ENCODE data around the gene BIN1.
"Not testable (repeated sequence)": the region's sequence is repeated elsewhere in the genome, so short reads cannot be mapped to it uniquely, and the experiment has no call there.

Gene BIN1

DNA sequence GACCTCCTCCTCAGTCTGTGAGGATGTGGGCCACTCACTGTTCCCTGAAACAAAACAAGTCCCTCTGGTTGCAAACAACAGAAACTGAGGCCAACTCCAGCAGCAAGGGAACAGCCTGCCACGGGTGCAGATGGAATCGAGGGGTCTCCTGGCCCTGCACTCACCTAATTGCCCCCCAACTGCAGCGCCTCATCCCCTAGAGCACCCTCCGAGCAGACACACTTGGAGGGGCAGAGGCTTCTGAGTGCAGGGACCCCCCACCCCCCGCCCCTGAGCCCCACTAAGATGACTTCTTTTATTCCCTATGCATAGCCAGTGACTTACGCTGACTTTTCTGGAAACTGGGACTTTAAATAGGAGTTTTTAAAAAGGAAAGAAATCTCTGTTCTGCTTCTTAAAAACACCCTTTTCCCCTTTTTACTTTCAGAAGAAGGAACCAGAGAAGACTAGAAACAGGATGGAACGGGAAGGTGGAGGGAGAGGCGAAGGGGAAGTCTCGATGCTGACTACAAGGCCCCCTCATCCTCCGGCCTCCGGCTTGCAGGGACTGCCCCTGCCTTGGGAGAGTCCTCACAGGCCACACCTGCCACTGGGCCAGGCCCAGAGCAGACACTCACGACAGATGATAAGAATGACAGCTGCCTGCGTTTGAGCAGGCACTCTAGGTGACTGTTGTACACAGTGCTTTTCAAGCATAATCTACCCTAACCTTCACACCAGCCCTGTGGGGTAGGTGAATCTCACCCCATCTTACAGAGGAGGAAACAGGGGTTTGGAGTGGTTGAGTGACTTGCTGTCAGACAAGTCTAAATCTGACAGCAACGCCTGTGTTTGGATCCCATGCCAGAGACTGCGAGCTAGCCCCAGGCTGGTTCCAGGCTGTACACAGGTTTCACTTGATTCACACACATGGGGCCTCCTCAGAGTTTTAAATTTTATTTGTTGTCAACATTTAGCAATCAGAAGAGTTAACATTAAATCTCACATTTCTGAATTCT lies 28.2 kb upstream of the BIN1 start:
- DNase-seq (ENCODE audit: low read depth in 3 of 3, low spot score in 1 of 3) = no peak

DNA sequence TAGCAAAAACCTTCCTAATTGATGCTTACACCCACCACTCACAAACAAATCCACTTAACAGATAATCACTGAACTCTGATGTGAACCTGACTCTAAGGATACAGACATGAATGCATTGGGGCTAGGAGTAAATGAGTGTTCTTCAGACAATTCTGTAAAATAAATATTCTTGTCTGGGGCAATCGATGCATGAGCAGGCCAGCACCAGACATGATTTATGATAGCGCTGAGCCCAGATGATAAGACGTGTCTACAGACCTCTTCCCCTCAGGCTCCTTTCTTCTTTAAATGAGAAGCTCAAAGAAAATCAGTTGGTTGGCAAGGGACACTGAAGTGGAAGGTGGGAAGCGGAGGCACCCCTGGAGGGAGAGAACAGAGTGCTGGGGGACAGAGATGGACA lies 27.3 kb upstream of the BIN1 start:
- DNase-seq (ENCODE audit: low read depth in 3 of 3, low spot score in 1 of 3) = no peak

DNA sequence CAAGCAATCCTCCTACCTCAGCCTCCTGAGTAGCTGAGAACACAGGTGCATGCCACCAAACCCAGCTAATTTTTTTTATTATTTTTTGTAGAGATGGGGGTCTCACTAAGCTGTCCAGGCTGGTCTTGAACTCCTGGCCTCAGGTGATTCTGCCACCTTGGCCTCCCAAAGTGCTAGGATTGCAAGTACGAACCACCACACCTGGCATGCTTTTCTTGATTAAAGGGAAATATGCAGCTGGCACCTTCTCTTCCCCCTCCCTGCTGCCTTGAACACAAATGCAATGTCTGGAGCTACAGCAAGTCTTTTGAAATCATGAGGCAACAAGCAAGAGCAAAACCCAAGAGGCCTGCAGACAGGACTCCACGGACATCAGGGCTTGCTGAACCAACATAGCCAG lies 26.8 kb upstream of the BIN1 start:
- DNase-seq (ENCODE audit: low read depth in 3 of 3, low spot score in 1 of 3) = no peak

DNA sequence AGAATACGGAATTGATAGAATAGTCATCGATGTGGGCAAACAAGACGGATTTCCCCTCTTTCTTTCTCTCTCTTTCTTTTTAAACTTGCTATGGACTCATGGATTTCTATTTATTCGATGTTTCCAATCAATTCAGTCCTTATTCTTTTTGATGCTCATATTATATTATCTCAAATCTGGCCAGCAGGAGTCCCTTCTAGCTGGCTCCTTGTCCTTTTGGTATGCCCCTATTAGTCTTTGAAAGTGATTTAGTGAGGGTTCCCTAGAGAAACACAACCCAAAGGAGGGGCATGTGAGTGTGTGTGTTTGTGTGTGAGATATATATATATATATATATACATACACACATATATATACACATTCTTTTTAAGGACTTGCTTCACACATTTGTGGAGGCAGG lies 23.5 kb upstream of the BIN1 start:
- no peak for DNase-seq (ENCODE audit: low read depth in 3 of 3, low spot score in 1 of 3)

DNA sequence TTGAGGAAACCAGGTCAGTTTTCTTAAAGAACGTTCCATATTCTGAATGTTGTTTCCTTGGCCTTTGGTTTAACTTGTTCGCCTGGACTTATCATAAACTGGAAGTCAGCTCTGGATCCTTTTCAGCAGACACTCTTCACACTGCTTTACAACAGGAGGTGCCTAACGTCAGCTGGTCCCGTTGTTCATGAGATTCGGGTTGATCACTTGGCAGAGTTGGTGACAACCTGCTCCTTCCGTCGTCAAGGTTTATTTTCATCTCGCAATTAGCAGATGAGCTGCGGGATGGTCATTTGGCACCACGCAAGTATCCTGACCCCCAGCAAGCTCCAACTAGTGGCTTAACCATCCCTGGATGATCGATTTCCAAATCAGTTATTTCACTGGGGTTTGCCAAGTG lies 23.0 kb upstream of the BIN1 start:
- no peak for DNase-seq (ENCODE audit: low read depth in 3 of 3, low spot score in 1 of 3)

DNA sequence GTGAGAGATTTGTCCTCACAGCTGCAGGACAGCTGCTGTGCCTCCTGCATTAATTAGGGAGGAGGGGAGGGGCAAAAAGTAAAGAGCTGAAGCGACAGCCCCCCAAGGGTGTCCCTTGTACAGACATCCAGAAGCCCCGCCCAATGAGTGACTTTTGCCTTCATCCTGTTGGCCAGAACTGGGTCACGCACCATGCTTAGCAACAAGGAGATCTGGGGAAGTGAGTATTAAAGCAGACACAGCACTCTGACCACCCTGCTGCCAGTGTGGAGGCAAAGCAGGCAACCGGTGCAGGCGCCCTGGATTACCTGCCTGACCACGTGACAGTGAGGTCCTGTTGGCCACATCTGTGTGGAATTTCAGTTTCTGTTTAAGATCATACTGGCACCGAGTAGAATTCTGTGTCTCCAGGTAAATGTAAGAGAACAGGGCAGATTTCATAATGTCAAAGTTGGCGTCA lies 21.5 kb upstream of the BIN1 start:
- DNase-seq (ENCODE audit: low read depth in 3 of 3, low spot score in 1 of 3) = no peak

DNA sequence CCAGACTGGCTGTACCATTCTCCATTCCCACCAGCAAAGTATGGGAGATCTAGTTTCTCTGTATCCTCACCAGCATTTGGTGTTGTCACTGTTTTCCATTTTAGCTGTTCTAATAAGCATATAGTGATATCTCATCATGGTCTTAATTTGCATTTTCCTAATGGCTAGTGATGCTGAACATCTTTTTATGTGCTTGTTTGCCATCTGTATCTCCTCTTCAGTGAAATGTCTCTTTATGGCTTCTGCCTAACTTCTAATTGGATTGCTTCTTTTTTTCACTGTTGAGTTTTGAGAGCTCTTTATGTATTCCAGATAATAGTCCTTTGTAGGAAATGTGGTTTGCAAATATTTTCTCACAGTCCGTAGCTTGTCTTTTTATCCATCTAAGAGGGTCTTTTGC lies 18.9 kb upstream of the BIN1 start:
- no peak for DNase-seq (ENCODE audit: low read depth in 3 of 3, low spot score in 1 of 3)

DNA sequence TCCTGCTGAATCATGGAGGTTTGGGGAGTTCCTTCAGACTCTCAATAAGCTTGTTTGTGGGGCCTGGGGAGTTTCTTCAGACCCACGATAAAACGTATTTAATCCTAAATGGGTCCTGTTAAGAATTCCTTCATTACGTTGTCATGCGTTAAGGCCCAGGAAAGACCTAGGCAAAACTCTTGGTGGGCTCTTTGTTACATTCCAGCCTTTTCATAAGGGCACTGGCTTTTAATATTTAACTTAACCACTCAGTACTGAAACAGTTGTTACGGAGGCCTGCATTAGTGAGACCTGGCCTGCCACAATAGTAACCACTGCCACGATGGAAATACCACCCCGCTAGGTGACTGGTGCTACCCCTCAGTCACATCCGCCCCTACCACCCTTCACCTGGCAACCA lies 17.5 kb upstream of the BIN1 start:
- no peak for DNase-seq (ENCODE audit: low read depth in 3 of 3, low spot score in 1 of 3)

DNA sequence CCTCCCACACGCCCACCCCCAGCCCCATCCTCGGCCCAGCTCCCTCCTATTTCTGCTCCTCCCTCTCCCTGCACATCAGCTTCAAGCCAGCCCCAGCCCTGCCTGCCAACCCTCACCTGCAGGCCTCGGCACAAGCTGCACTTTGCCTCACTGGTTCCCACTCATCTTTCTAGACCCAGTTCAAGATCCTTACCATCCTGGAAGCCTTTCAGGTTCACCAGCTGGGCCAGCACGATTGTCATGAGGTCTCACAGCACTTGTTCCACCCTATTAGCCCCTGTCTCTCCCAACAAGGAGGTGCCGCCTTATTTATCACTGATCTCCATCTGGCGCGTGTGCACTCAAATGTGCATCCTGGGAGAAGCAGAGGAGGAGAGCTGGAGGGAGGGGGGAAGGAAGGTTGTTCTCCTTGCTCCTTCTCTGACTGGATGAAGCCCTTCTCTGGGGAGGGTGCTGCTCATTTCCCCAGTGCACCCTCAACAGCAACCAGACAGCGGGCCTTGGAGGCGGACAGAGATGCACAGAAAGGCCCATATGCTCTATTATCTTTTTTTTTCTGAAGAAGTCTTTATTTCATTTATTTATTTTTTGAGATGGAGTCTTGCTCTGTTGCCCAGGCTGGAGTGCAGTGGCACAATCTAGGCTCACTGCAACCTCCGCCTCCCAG lies 15.5 kb upstream of the BIN1 start:
- no peak for DNase-seq (ENCODE audit: low read depth in 3 of 3, low spot score in 1 of 3)

DNA sequence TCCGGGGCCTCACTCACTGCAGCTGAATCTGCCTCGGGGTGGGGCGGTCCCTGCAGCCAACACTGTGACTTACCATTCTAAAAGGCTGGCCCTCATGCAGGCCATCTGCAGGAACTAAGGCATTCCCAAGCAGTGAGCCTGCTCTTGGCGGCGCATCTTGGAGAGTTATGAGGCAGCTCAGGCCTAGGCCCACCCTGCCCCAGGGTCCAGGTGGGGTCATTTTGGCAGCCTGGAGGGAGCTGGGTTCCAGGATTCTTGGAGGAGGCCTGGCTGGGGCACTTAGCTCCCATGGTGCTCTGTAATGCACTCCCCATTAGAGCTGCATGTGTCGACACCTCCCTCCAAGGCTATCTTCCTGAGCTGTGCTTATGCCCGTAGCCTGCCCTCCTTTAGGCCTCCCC lies 14.8 kb upstream of the BIN1 start:
- DNase-seq (ENCODE audit: low read depth in 3 of 3, low spot score in 1 of 3) = no peak

DNA sequence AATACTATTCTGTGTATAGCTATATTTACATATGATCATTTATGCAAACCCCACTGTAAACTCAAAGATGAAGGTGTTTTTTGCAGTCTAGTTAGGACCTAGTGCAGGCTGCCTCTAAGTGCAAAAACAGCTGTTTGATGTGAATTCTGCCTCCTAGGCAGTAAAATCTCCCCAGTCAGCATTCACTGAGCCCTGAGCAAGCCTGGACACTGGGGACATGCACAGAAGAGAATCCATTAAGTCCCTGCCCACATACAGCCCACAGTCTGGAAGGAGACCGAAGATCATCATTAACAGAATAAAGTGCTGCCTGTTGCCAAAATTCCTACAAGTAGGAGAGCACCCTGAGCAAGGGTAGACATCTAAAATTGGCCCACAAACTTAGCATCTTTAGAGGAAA lies 14.4 kb upstream of the BIN1 start:
- no peak for DNase-seq (ENCODE audit: low read depth in 3 of 3, low spot score in 1 of 3)

DNA sequence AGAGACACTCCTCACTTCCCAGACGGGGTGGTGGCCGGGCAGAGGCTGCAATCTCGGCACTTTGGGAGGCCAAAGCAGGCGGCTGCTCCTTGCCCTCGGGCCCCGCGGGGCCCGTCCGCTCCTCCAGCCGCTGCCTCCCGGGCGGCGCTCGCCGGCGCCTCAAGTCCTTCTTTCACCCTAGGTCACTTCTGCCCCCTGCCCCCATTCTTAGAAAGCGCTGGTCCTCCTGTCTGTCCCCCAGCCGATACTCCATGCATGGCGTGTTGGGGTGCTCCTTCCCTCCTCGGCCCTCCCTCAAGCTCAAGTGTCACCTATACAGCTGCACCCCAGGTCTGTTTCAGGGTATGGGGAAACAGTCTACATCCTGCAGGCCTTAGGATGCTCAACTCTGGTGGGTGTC lies 13.5 kb upstream of the BIN1 start:
- not testable (repeated sequence) for DNase-seq (ENCODE audit: low read depth in 3 of 3, low spot score in 1 of 3)

DNA sequence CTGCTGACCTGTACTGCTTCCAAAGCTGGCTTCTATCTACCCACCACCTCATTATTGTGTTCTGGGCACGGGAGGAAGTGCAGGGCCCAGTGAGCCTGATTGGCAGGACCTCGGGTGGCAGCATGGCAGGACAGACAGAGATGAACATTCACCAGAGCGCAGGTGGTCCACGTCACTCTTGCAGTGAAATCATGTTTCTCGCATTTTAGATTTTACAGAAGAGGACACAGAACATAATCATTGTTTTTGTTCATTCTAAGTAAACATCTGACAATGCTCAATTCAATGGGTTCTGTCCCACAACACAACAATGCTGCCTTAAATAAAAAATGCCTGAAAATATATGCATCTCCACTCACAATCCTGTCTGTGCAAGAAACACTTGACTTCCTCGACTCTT lies 11.5 kb upstream of the BIN1 start:
- DNase-seq (ENCODE audit: low read depth in 3 of 3, low spot score in 1 of 3) = no peak

DNA sequence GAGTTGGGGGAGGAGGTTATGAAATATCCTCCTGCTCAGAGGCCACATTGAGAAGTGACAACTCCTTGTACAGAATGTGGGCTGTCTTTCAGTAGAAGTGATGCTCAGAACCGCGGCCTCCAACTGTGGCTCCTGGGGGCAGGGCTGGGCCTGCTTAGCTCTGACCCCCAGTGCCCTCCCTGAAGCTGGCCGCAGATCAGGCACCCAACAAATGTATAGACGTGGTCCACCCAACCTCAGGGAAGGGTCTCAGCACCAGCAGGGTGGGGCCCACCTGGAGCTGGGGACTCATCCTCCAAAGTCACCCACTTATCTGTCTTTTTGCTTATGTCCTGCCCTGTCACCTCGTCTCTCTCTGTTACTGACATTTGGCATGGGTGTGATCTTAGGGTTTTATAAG lies 11.1 kb upstream of the BIN1 start:
- DNase-seq (ENCODE audit: low read depth in 3 of 3, low spot score in 1 of 3) = no peak

DNA sequence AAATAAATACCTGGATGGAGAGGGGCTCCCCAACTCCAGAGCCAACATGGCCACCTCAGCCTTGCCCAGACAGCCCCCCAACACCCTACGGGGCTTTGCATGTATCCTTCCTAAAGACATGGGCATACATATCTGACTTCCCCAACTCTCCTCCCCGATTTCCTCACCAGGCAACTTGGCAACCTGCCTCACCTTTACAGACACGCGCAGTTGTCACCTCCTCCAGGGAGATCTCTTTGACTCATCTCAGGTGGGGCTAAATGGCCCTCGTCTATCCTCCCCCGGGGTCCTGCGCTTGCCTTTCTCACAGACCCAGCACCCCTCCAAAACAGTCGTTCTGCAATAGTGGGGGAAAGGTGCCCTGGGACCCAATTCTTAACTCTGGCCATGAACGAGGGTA lies 10.6 kb upstream of the BIN1 start:
- no peak for DNase-seq (ENCODE audit: low read depth in 3 of 3, low spot score in 1 of 3)

DNA sequence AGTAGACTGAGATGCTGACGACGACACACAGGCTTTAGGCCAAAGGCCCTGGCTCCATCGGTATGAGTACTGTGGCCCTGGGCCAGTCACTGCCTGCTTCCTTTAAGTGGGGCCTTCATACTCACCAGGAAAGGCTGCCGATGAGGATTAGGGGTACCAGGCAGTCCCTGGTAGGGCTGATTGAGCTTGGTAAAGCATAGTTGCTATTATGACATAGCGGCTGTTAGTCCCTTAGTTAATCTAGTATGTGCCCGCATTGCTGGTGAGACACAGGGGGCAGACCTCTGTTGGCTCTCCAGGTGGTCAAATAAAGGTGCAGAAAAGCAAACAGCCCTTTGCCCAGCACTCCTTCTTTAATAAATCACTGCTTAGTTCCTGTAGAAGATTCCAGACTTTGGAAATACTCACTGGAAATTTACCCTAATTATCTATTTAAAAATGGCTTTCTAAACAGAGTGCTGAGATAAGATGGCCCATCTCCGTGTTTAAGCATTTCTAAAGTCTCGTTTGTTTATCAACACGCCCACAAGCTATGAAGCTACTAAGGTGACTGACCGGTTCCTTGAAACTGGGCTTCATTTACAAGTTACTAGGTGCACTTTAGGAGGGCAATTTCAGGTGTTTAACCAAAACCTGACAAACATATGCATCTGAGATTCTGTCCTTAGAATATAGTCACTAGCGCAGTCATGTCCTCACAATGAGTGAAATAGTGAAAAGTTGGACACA lies 8.7 kb upstream of the BIN1 start:
- no peak for DNase-seq (ENCODE audit: low read depth in 3 of 3, low spot score in 1 of 3)

DNA sequence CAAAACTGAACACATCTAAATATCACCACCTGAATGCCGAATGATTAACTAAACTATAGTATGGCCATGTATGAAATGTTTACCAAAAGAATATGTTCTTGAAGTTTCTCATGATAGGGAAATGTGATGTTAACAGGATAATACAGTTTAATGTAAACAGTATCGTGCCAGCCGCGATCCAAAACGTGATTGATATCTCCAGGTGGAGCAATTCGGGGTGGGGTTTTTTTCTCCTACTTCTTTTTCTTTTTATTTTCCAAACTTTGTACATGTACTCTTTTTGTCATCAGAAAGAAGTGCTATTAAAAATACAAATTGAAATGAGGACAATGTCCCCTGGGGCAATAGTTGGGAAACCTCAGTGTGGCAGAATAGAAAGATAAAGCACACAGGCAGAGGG lies 4.0 kb upstream of the BIN1 start:
- no peak for DNase-seq (ENCODE audit: low read depth in 3 of 3, low spot score in 1 of 3)

DNA sequence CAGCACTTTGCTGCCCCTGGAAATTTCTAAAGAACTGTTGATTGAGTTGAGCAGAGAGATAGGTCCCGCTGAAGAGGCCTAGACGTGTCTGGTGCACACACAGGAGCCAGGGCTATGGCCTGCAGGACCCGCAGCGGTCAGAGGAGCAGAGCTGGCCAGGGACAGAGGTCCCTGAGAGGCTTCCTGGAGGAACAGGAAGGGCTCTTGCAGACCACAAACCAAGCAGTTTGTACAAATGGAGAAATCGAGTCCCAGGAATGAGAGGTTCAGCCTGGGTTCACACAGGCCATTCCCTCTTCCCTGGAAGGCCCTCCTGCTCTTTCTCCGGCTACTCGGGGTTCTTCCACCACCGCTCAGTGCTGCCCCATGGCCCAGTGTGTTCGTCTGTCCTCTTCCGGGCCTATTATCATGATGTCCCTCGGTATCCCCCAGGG lies 1.2 kb upstream of the BIN1 start:
- no peak for DNase-seq (ENCODE audit: low read depth in 3 of 3, low spot score in 1 of 3)

DNA sequence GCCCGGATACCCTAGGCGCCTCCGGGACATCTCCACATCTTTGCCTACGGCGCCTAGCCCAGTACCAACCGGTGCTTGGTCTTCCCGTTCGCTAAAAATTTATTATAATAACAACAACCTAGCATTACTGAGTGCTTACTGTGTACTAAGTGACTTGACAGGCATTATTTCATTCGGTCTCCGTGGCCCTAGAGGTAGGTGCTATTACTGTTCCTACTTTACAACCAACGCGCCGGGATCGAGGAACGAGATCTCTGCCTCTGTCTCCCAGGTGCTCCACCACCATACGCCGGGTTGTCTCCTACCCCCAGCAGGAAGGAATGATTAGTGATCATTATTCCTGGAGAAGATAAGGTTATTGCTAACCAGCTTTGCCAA lies 657 bp upstream of the BIN1 start:
- DNase-seq (ENCODE audit: low read depth in 3 of 3, low spot score in 1 of 3) = no peak

DNA sequence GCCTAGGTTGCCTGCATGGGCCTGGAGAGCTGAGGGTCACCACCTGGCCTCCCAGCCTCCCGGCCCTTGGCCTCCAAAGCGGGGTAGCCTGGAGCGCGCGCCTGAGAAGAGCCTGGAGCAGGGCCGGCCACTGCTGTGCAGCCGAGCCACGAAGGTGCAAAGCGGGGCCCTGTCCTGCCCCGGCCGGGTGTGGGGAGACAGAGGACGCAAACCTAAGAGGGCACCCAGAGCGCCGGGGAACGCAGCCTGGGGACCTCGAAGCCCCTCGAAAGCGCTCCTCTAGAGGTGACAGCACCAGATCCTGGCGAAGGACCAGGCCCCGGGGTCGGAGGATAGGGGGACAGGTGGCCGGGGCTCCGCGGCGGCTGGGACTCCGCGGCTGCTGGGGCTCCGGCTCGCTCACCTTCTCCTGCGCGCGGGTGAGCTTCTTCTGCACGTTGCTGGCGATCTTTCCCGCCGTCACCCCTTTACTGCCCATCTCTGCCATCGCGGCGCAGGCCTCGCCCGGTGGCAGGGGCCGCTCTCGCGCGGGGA lies 430 bp downstream of the BIN1 start:
- DNase-seq (ENCODE audit: low read depth in 3 of 3, low spot score in 1 of 3) = no peak

DNA sequence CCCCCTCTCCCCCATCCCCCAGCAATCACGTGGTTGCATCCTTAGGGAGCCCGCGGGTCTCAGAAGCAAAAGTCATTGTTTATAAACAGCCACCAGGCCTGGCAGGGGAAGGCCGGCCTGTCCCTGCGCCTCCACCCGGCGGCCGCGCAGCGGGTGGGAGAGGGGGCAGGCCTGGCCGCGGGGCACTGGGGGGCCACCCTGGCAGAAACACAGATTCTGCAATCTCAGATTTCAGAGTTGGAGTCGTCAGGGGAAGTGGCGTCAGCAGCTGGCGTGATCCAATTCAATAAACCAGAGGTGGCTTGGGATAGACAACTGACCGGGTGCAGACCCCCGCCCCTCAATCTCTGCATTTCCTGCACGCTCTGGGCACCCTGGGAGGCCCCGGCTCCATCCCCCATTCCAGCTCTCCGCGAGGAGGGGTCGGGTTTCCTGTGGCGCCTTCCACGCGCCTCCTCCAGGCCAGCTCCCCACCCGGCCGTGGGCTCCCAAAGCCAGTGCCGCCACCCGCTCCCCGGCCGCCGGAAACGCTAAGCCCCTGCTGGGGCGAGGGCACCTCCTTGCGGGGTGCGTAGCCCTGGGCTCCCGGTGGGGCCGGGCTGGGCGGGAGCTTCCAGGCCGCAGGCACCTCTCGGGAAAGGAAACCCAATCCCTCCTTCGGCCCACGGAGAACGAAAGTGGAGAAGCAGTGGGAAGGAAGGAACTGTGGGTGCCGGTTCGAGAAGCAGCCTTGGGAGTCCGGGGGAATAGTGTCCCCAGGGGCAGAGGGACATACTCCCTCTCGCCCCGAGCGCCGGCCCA lies 1.1 kb downstream of the BIN1 start:
- DNase-seq (ENCODE audit: low read depth in 3 of 3, low spot score in 1 of 3) = no peak

Data from stimulated activated CD4-positive, alpha-beta T cell treated with anti-CD3 and anti-CD28 coated beads, TNF-alpha, amount 100 ng/mL, for 1 hour (primary cell).